DND-41 (cell line): Measurements from ENCODE around the gene PRR29.

Experiments
- EZH2 ChIP-seq: IDR thresholded peaks from 3 replicates; pipeline ENCODE4 v1.6.1; 2012; ENCODE audit warnings: borderline replicate concordance, low read depth, mild to moderate bottlenecking, moderate library complexity, low read length, inconsistent platforms; ENCODE audit not compliant: severe bottlenecking
- TF ChIP-seq, protein P1 (sequence below): IDR thresholded peaks from 2 replicates; pipeline ENCODE4 v1.5.1; 2012; ENCODE audit warnings: borderline replicate concordance, low read length, moderate library complexity, mild to moderate bottlenecking; ENCODE audit not compliant: poor library complexity, severe bottlenecking; ENCODE audit errors: extremely low read depth

- TF ChIP-seq, protein P1, sequence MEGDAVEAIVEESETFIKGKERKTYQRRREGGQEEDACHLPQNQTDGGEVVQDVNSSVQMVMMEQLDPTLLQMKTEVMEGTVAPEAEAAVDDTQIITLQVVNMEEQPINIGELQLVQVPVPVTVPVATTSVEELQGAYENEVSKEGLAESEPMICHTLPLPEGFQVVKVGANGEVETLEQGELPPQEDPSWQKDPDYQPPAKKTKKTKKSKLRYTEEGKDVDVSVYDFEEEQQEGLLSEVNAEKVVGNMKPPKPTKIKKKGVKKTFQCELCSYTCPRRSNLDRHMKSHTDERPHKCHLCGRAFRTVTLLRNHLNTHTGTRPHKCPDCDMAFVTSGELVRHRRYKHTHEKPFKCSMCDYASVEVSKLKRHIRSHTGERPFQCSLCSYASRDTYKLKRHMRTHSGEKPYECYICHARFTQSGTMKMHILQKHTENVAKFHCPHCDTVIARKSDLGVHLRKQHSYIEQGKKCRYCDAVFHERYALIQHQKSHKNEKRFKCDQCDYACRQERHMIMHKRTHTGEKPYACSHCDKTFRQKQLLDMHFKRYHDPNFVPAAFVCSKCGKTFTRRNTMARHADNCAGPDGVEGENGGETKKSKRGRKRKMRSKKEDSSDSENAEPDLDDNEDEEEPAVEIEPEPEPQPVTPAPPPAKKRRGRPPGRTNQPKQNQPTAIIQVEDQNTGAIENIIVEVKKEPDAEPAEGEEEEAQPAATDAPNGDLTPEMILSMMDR, result no peak
- no peak for TF ChIP-seq EZH2
Measured at GRCh38 chr17:63956296-63956920, 41.7 kb upstream of the PRR29 start.
